ENCODE results near the gene SLC35A4.

SLC35A4 gene

DNA sequence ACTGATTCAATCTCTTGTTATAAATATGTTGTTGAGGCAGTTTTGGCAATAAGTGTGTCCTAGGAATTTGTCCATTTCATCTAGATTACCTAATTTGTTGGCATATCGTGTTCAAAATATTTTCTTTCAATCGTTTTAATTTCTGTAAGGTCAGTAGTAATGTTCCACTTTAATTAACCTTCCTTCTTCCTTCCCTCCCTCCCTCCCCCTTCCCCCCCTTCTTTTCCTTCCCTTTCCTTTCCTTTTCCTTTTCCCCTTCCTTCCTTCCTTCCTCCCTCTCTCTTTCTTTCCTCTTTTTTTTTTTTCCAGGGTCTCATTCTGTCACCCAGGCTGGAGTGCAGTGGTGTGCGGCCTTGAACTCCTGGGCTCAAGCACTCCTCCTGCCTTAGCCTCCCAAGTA, 41.3 kb downstream of the SLC35A4 start:
- Histone ChIP-seq H4K20me1 (ENCODE audit: insufficient read depth, low read length) (no peaks in the 10 kb centered on the region), H3K9me2 (ENCODE audit: low read depth, low read length) (no peaks in the 10 kb centered on the region), H3K36me3 (ENCODE audit: insufficient read depth, low read length) (no peaks in the 10 kb centered on the region), H3K4me2 (ENCODE audit: low read length) (no peak overlapping the region), H3K27ac (ENCODE audit: low read depth, low read length, poor library complexity, severe bottlenecking) (no peak overlapping the region), H3K79me2 (ENCODE audit: insufficient read depth, low read length) (no peaks in the 10 kb centered on the region), H3K4me3 (ENCODE audit: low read depth, low read length, poor library complexity, severe bottlenecking) (no peak overlapping the region), H3K4me1 (ENCODE audit: insufficient read depth, low read length, severe bottlenecking) (no peaks in the 10 kb centered on the region), H2AFZ (ENCODE audit: low read length) (no peak overlapping the region), H3K9me3 (ENCODE audit: low read length) (no peaks in the 10 kb centered on the region), H3K9ac (ENCODE audit: low read length) (no peak overlapping the region), H3K27me3 (ENCODE audit: insufficient read depth, low read length) (no peaks in the 10 kb centered on the region), H3F3A (ENCODE audit: insufficient read depth, low read length) (no peaks in the 10 kb centered on the region)
- TF ChIP-seq, protein P1, sequence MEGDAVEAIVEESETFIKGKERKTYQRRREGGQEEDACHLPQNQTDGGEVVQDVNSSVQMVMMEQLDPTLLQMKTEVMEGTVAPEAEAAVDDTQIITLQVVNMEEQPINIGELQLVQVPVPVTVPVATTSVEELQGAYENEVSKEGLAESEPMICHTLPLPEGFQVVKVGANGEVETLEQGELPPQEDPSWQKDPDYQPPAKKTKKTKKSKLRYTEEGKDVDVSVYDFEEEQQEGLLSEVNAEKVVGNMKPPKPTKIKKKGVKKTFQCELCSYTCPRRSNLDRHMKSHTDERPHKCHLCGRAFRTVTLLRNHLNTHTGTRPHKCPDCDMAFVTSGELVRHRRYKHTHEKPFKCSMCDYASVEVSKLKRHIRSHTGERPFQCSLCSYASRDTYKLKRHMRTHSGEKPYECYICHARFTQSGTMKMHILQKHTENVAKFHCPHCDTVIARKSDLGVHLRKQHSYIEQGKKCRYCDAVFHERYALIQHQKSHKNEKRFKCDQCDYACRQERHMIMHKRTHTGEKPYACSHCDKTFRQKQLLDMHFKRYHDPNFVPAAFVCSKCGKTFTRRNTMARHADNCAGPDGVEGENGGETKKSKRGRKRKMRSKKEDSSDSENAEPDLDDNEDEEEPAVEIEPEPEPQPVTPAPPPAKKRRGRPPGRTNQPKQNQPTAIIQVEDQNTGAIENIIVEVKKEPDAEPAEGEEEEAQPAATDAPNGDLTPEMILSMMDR (IDR thresholded peaks at IDR 0.05; ENCODE audit: low read length): no peak
- no peak for TF ChIP-seq EZH2 (IDR thresholded peaks at IDR 0.05; ENCODE audit: borderline replicate concordance, low read length)

DNA sequence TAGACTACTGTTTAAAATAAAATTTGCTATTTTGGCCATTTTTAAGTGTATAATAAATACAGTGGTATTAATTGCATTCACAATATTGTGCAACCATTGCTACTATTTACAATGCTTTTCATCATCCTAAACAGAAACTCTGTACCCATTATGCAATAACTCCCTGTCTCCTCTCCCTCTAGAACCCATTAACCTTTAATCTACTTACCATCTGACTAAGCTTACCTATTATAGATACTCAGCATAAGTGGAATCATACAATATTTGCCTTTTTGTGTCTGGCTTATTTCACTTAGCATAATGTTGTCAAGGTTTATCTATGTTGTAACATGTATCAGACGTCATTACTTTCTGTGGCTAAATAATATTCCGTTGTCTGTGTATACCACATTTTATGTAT, 42.4 kb downstream of the SLC35A4 start:
- Histone ChIP-seq H3K4me2 (ENCODE audit: low read length) (no peak overlapping the region), H3K79me2 (ENCODE audit: insufficient read depth, low read length) (no peaks in the 10 kb centered on the region), H3K27ac (ENCODE audit: low read depth, low read length, poor library complexity, severe bottlenecking) (no peak overlapping the region), H3K4me3 (ENCODE audit: low read depth, low read length, poor library complexity, severe bottlenecking) (no peak overlapping the region), H3F3A (ENCODE audit: insufficient read depth, low read length) (no peaks in the 10 kb centered on the region), H3K9me3 (ENCODE audit: low read length) (no peaks in the 10 kb centered on the region), H2AFZ (ENCODE audit: low read length) (no peak overlapping the region), H4K20me1 (ENCODE audit: insufficient read depth, low read length) (no peaks in the 10 kb centered on the region), H3K27me3 (ENCODE audit: insufficient read depth, low read length) (no peaks in the 10 kb centered on the region), H3K9ac (ENCODE audit: low read length) (no peak overlapping the region), H3K4me1 (ENCODE audit: insufficient read depth, low read length, severe bottlenecking) (no peaks in the 10 kb centered on the region), H3K36me3 (ENCODE audit: insufficient read depth, low read length) (no peaks in the 10 kb centered on the region), H3K9me2 (ENCODE audit: low read depth, low read length) (no peaks in the 10 kb centered on the region)
- TF ChIP-seq EZH2 (IDR thresholded peaks at IDR 0.05; ENCODE audit: borderline replicate concordance, low read length): no peak
- TF ChIP-seq, protein P1 (IDR thresholded peaks at IDR 0.05; ENCODE audit: low read length): no peak

DNA sequence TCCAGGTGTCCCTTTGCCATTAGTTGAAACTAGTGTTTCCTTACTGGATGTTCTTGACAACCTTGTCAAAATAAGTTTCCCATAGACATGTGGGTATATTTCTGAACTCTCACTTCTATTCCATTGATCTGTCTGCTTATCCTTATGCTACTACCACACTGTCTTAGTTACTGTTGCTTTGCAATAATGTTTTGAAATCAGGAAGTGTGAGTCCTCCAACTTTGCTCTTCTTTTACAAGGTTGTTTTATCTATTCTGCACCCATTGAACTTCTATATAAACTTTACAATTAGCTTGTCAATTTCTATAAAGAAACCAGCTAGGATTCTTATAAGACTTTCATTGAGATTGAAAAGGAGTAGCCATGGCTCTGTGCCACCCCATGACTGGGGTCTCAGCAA, 44.1 kb downstream of the SLC35A4 start:
- Histone ChIP-seq H3K9me3 (ENCODE audit: low read length) (no peaks in the 10 kb centered on the region), H3K27me3 (ENCODE audit: insufficient read depth, low read length) (no peaks in the 10 kb centered on the region), H3K4me2 (ENCODE audit: low read length) (no peak overlapping the region), H2AFZ (ENCODE audit: low read length) (no peak overlapping the region), H3K79me2 (ENCODE audit: insufficient read depth, low read length) (no peaks in the 10 kb centered on the region), H3F3A (ENCODE audit: insufficient read depth, low read length) (no peaks in the 10 kb centered on the region), H4K20me1 (ENCODE audit: insufficient read depth, low read length) (no peaks in the 10 kb centered on the region), H3K27ac (ENCODE audit: low read depth, low read length, poor library complexity, severe bottlenecking) (no peak overlapping the region), H3K36me3 (ENCODE audit: insufficient read depth, low read length) (no peaks in the 10 kb centered on the region), H3K4me1 (ENCODE audit: insufficient read depth, low read length, severe bottlenecking) (no peaks in the 10 kb centered on the region), H3K4me3 (ENCODE audit: low read depth, low read length, poor library complexity, severe bottlenecking) (no peak overlapping the region), H3K9ac (ENCODE audit: low read length) (no peak overlapping the region), H3K9me2 (ENCODE audit: low read depth, low read length) (no peaks in the 10 kb centered on the region)
- no peak for TF ChIP-seq EZH2 (IDR thresholded peaks at IDR 0.05; ENCODE audit: borderline replicate concordance, low read length)
- TF ChIP-seq, protein P1 (IDR thresholded peaks at IDR 0.05; ENCODE audit: low read length): no peak
